ENCODE results near the gene LAMA2. TPM values are rescaled to one million over a fixed set of nuclear protein-coding genes. Genes with fewer than 3 reads are reported as not detected.

The LAMA2 gene
- total RNA-seq, 4 donors from 2014 or later: 61.5 to 154 (median 103) TPM

DNA sequence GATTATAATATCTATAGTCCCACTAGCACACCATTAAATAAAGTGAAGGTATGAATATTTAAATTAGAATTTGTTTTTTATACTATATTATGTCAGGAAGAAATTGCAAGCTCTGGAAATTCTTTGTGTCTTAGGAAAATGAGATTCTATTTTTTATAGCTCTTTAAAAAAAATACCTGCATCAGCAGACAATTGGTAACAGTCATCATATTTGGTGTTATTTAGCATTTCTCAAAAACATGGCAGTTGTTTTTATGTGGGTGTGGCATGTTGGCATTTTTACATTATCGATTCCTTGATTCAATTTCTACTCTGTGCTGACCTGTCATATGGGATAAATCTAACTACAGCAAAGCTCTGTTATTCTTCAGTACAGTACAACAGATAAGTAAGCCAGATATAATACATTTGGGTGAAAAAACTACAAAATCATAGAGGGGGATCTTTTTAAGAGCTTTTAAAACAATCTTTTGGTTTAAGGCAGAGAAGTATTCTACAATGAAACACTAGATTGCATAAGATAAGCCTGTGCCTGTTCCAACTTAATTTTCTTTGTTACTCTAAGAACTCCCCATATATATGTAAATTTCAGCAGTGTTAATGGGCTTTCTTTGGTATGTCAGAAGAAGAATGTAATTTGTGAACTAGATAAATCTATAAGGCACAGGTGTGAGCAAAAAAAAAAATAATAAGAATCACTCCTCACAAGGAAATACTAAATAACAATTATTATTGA is 71.5 kb downstream of the LAMA2 start:
- no peaks in the 10 kb centered on the region for H3K4me1 ChIP-seq
- no peak for DNase-seq
- no peak for TF ChIP-seq POLR2A (IDR thresholded peaks at IDR 0.05)
- H3K9me3 ChIP-seq: no peaks in the 10 kb centered on the region
- intact Hi-C loops (cut with DNase I; ENCODE audit: low total_unique reads): no loop called here
- H3K4me3 ChIP-seq: no peak overlapping the region
- no peak overlapping the region for H3K27ac ChIP-seq
- no peaks in the 10 kb centered on the region for H3K36me3 ChIP-seq
- no peaks in the 10 kb centered on the region for H3K27me3 ChIP-seq

DNA sequence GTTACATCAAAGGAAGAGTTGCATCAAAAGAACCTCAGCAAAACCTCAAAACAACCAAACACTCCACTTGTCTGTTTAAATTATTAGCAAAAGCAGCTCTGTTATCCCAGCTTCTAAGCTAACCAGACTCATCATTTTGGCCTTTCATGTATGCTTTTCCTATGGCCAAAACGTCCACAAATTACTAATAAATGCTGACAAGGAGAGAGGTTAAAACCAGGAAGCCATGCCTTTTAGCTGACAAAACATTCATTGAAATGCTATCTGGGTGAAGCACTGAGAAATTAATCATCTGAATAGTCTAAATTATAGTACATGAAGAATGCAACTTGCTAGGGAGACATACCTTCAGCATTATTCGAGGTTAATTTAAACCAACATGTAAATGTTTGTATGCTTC is 80.6 kb downstream of the LAMA2 start:
- TF ChIP-seq, protein P1, sequence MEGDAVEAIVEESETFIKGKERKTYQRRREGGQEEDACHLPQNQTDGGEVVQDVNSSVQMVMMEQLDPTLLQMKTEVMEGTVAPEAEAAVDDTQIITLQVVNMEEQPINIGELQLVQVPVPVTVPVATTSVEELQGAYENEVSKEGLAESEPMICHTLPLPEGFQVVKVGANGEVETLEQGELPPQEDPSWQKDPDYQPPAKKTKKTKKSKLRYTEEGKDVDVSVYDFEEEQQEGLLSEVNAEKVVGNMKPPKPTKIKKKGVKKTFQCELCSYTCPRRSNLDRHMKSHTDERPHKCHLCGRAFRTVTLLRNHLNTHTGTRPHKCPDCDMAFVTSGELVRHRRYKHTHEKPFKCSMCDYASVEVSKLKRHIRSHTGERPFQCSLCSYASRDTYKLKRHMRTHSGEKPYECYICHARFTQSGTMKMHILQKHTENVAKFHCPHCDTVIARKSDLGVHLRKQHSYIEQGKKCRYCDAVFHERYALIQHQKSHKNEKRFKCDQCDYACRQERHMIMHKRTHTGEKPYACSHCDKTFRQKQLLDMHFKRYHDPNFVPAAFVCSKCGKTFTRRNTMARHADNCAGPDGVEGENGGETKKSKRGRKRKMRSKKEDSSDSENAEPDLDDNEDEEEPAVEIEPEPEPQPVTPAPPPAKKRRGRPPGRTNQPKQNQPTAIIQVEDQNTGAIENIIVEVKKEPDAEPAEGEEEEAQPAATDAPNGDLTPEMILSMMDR (IDR thresholded peaks at IDR 0.05): no peak
- TF ChIP-seq POLR2A (IDR thresholded peaks at IDR 0.05): no peak
- DNase-seq: no peak
- Histone ChIP-seq H3K9me3 (no peaks in the 10 kb centered on the region), H3K36me3 (no peaks in the 10 kb centered on the region), H3K4me3 (no peak overlapping the region), H3K4me1 (no peaks in the 10 kb centered on the region), H3K27me3 (no peaks in the 10 kb centered on the region), H3K27ac (no peak overlapping the region)
- intact Hi-C loops (cut with DNase I; ENCODE audit: low total_unique reads): no loop called here

DNA sequence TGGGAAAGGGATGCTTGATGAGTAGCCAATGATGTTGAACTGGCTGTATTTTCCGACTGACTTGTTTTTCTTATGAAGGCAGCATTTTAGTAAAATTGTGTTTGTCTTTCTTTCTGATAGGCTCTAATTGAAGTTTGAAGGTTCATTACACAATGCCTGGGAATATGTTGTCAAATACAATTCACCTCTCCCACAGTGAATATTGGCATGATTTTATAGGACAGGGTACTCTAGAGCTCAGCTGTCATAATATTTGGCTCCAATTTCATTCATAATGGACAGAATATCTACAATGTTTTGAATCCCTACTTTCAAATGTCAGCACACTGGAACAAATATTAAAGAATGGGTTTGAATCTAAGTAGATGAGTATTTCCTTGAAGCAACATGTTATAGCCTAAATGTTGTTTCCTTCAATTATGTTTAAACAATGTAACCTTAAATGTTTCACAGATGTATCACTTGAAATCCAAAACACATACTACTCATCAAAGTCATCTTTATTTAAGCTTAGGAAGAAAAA is 81.4 kb downstream of the LAMA2 start:
- Histone ChIP-seq H3K9me3 (no peaks in the 10 kb centered on the region), H3K27me3 (no peaks in the 10 kb centered on the region), H3K4me3 (no peak overlapping the region), H3K36me3 (no peaks in the 10 kb centered on the region), H3K27ac (no peak overlapping the region), H3K4me1 (no peaks in the 10 kb centered on the region)
- DNase-seq: no peak
- intact Hi-C loops (cut with DNase I; ENCODE audit: low total_unique reads): no loop called here
- no peak for TF ChIP-seq POLR2A (IDR thresholded peaks at IDR 0.05)
- TF ChIP-seq, protein P1 (IDR thresholded peaks at IDR 0.05): no peak

DNA sequence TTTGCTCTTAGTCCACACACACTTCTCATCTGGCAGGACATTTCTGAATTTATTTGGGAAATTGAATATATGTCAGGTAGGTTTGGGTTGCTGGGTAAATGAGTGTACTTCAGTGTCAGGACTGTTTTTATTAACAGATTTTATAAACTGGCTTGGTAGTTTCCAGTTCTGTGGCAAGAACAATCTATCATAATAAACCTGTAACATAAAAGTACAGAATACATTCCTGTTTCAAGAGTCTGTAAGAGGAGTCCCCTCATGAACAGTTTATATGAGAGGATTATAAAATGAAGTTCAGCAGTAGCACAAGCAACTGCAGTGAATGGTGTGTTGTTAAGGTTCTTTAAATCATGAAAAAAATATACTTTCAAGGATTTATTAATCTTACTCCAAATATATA is 81.8 kb downstream of the LAMA2 start:
- H3K27me3 ChIP-seq: no peaks in the 10 kb centered on the region
- no peaks in the 10 kb centered on the region for H3K4me1 ChIP-seq
- H3K9me3 ChIP-seq: no peaks in the 10 kb centered on the region
- no peak overlapping the region for H3K27ac ChIP-seq
- no peak for TF ChIP-seq POLR2A (IDR thresholded peaks at IDR 0.05)
- TF ChIP-seq, protein P1 (IDR thresholded peaks at IDR 0.05): no peak
- intact Hi-C loops (cut with DNase I; ENCODE audit: low total_unique reads): no loop called here
- H3K36me3 ChIP-seq: no peaks in the 10 kb centered on the region
- no peak for DNase-seq
- no peak overlapping the region for H3K4me3 ChIP-seq

DNA sequence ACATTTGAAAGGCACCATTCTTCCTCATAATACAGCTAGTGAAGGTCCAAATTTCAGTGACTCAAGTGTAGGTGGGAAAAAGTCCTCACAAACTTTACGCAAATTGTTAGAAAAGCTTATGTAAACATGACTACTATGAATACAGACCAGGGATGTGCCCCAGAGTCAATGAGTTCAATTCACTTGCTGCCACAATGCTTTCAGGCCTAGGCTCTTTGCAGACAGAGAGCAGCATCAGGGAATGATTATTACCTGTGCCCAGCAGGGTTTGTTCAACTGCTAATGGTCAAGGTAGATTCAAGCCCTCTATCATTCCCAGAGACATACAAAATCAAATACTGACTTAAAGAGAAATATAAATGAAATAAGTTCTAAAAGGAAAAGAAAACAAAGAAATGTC is 84.0 kb downstream of the LAMA2 start:
- Histone ChIP-seq H3K9me3 (no peaks in the 10 kb centered on the region), H3K27me3 (no peaks in the 10 kb centered on the region), H3K4me3 (no peak overlapping the region), H3K4me1 (no peaks in the 10 kb centered on the region), H3K36me3 (no peaks in the 10 kb centered on the region), H3K27ac (no peak overlapping the region)
- TF ChIP-seq POLR2A (IDR thresholded peaks at IDR 0.05): no peak
- TF ChIP-seq, protein P1 (IDR thresholded peaks at IDR 0.05): no peak
- DNase-seq: no peak
- intact Hi-C loops (cut with DNase I; ENCODE audit: low total_unique reads): no loop called here

Data from uterus (tissue), 4 donors.